GM21717 (cell line): ENCODE data around the gene SMAD4.
A peak's percentile ranks its signal among the peaks of the same experiment; 100 is the strongest.
"Not testable (repeated sequence)": the region's sequence is repeated elsewhere in the genome, so short reads cannot be mapped to it uniquely, and the experiment has no call there.

ENCODE experiments used
- ATAC-seq: cut with Tn5 transposase; IDR thresholded peaks from one replicate; pipeline ENCODE4 v1.9.1; 2021; ENCODE audit warnings: mild to moderate bottlenecking, moderate library complexity; ENCODE audit not compliant: unreplicated experiment

SMAD4 gene

DNA sequence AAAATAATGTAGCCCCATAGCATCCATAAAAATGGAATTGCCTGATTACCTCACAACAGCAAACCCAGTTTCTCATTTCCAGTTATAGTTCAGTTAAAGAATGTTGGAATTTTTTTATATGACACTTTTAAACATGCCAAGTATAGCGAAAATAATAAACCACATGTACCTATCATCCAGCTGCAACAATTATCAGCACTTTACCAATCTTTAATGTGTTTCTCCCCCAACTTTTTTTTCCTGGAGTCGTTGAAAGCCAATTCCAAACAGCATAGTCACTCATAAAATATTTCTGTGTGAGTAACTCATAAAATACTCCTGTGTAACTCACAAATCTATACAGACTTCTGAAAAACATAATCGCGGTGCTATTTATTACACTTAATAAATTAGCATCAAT is 38.1 kb downstream of the SMAD4 start:
- no peak for ATAC-seq

DNA sequence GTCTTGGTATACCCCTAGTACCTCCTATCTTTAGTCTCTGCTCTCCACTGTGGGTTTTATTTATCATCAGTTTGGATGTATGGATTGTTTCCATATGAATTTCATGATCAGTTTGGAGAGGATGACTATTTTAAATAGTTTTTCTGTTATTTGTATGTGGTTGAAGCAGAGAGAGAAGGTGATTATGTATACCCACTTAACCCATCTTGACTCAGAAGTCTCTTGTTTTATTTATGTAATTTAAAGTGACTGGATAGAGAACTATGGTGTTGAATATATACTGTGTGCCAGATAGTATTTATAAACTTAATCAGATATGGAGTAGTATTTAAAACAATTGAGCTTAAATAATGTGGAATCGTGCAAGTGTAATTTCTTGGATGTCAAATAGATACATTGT is 39.9 kb downstream of the SMAD4 start:
- ATAC-seq = no peak

DNA sequence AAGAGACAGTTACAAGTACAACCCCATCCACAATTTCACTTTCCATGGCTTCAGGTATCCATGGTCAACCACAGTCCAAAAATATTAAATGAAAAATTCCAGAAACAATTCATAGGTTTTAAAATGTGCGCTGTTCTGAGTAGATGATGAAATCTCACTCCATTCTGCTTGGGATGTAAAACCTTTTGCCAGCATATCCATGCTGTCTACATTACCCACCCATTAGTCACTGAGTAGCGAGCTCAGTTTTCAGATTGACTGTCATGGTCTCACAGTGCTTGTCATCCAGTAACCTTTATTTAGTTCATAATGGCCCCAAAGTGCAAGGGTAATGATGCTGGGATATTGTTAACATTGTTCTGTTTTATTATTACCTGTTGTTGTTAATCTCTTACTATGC is 40.5 kb downstream of the SMAD4 start:
- ATAC-seq = no peak

DNA sequence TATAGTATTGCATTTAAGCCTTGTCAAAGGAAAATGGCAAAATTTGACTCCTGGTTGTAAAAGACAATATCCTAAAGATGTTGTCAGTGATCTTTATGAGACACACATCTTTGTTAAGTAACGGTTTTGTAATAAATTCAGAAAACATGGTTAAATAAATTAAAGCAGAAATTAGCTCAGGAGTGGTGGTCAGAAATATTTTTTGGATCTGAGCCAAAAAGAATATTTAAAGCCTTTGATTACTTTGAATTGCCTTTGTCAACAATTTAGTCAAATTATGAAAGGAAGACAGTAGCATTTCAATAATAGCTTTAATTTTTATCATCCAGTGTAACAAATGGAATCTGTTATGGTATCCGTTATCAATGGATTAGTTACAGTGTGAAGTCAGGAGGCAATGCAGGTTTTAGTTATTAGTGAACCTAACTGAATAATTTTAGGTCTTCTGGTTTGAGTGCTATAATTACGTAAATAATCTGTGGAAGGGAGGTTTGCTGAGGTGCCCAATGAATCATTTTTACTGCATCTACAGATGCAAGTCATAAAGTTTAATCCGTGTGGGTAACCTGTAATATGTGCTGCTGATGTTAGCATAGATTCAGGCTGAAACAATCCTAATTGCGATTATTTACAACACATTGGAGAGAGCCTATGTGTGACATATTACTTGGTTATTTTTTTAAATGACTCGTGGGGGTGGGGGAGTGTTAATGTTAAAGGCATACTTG is 42.7 kb downstream of the SMAD4 start:
- no peak for ATAC-seq

DNA sequence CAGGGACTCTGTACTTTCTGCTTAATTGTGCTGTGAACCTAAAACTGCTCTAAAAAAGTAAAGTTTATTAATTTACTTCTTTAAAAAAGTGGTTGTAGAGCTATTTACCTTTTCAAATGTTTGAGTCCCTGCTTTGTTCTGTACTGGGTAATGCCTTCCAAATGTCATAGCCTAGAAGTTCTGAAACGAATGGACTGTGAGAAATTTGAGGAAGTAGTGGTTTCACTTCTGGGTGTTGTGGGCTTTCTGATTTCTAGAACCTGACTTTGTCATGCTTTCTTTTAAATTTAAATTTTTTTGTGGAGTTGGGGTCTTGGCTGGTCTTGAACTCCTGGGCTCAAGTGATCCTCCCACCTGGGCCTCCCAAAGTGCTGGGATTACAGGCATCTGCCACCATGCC is 44.6 kb downstream of the SMAD4 start:
- ATAC-seq = peak; percentile 65

DNA sequence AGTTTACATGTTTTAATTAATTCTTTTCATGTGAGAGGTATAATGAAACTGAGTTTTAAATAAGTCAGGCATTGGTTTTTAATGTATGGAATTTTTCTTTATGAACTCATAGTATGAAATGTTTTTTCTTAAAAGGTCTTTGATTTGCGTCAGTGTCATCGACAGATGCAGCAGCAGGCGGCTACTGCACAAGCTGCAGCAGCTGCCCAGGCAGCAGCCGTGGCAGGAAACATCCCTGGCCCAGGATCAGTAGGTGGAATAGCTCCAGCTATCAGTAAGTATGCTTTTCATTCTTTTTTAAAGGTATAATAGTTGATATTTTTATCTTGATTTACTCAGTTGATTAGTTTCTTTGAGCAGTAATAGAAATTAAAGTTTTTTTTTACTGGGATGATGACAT is 46.5 kb downstream of the SMAD4 start:
- no peak for ATAC-seq

DNA sequence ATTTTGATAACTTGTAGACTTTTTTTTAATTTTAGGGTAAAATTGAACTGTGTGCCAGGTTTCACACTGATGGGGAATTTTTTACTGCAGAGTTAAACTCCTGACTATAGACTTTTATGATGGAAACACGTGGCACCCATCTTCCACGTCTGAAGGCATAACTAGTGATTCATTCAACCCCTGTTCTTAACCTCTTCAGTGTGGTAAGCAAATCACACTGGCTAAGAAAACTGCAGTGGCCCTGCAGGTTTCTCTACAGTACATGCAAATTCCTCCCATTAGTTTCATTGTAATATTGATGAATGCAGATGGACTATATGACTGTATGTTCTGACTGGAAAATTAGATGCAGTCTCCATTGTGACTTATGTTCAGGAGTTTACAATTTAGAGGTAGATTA is 47.2 kb downstream of the SMAD4 start:
- peak; percentile 62 for ATAC-seq

DNA sequence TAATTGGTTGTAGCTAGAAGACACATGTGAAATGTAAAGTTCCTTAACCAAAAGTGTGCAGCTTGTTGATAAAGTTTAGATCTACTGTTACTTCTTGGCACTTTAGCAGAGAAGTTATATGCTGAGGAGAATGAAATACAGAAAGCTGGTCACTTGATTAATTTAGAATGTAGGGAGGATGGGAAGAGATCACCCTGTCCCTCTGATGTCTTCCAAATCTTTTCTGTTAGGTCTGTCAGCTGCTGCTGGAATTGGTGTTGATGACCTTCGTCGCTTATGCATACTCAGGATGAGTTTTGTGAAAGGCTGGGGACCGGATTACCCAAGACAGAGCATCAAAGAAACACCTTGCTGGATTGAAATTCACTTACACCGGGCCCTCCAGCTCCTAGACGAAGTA is 48.0 kb downstream of the SMAD4 start:
- no peak for ATAC-seq

DNA sequence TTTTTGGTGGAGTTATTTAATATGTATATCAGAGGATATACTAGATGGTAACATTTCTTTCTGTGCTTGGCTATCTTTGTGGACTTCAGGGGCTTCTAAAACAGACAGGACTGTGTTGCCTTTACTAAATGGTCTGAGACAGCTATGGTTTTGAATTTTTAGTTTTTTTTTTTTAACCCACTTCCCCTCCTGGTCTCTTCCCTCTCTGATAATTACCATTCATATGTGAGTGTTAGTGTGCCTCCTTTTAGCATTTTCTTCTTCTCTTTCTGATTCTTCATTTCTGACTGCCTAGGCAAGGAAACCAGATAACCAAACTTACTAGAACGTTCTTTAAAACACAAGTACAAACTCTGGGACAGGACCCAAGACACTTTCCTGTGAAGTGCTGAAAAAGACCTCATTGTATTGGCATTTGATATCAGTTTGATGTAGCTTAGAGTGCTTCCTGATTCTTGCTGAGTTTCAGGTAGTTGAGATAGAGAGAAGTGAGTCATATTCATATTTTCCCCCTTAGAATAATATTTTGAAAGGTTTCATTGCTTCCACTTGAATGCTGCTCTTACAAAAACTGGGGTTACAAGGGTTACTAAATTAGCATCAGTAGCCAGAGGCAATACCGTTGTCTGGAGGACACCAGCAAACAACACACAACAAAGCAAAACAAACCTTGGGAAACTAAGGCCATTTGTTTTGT is 52.7 kb downstream of the SMAD4 start:
- no peak for ATAC-seq

DNA sequence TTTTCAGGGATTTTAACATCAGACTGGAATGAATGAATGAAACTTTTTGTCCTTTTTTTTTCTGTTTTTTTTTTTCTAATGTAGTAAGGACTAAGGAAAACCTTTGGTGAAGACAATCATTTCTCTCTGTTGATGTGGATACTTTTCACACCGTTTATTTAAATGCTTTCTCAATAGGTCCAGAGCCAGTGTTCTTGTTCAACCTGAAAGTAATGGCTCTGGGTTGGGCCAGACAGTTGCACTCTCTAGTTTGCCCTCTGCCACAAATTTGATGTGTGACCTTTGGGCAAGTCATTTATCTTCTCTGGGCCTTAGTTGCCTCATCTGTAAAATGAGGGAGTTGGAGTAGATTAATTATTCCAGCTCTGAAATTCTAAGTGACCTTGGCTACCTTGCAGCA is 53.4 kb downstream of the SMAD4 start:
- no peak for ATAC-seq

DNA sequence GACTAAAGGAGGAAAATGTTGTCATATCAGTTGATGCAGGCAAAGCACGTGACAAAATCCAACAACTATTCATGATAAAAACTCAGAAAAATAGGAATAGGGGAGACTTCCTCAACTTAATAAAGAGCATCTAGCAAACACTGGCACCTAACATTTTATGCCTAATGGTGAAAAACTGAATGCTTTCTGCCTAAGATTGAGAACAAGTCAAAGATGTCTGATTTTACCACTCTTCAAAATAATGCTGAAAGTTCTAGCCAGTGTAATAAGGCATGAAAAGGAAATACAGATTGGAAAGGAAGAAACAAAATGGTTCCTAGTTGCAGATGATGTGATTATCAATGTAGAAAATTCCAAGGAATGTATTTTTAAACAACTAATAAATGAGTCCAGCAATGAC is 58.4 kb downstream of the SMAD4 start:
- ATAC-seq = no peak

DNA sequence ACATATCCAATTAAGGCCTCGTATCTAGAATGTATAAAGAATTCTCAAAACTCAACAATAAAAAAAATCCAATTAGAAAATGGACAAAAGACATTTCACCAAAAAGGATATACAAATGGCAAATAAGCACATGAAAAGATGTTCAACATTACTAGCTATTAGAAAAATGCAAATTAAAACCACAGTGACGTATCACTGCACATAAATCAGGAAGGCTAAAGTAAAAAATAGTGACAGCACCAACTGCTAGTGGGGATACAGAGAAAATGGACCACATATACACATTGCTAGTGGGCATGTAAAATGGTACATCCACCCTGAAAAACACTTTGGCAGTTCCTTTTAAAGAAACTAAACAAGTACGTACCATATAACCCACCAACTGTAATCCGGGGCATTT is 59.7 kb downstream of the SMAD4 start:
- ATAC-seq = no peak

DNA sequence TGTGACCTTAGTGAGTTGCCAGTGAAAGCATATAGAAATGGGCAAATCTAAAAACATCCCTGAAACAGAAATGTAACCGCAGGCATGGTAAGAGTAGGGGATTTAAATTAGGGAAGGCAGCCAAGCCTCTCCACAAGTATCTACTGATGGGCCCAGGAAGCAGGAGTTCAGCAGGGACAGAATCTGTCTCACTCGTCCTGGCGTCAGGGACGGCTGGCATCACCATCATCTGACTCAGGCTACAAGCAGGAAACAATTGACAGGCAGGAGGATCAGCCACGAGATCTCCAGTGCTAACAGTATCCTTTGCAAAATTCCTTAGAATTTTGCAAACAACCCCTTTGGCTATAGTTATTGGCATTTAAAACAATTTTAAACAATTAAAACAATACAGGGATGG is 61.3 kb downstream of the SMAD4 start:
- no peak for ATAC-seq

DNA sequence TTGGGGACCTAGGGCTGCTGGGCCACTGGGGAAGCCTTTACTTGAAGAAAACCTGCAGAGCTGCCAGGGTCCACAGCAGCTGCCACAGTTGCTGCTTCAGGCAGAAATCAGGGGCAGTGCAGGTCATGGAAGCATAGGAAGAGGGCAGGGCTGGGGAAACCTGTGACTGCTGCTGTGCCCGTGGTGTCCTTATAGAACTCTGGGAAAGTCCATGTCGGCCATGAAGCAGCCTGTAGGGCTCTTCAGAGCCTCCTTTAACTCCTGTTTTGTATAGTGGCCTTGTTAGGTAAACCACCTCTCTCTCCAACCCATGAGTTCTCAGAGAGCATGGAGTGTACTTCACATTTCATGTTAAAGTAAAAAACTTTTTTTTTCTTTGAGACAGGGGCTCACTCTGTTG is 62.1 kb downstream of the SMAD4 start:
- ATAC-seq = no peak

DNA sequence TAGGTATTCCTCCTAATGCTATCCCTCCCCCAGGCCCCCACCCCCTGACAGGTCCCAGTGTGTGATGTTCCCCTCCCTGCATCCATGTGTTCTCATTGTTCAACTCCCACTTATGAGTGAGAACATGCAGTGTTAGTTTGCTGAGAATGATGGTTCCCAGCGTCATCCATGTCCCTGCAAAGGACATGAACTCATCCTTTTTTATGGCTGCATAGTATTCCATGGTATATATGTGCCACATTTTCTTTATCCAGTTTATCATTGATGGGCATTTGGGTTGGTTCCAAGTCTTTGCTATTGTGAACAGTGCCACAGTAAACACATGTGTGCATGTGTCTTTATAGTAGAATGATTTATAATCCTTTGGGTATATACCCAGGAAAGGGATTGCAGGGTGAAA is 63.0 kb downstream of the SMAD4 start:
- not testable (repeated sequence) for ATAC-seq

DNA sequence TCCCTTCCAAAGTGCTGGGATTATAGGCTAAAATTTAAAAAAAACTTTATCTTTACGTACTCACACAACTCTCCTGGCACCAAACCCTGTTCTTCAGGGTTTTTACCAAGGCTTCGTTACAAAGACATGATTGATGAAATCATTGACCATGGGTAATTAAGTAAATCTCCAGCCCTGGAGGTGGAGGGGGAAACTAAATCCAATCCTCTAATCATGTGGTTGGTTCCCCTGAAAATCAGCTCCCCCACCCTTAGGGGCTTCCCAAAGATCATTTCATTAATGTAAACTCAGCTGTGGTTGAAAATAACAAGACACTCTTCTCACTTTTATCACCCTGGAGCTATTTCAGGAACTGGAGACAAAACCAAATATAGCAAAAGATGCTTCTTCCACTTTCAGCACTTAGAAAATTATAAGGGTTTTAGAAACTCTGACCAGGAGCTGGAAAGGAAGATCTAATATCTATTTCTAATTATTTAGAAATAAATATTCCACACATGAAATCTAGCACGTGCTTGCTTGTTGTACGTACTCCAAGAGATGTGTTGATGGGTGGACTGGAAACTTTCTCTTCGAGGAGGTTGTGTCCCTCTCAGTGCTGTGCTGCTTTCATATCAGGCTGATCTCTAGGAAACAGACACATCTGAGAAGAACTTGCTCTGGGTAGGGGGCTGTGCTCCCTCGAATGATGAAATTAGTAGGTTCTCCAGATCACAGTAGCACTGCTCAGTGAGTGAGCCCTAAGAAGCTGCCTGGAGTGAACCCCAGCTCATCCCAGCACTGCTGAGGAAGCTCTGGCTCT is 67.2 kb downstream of the SMAD4 start:
- ATAC-seq = no peak

DNA sequence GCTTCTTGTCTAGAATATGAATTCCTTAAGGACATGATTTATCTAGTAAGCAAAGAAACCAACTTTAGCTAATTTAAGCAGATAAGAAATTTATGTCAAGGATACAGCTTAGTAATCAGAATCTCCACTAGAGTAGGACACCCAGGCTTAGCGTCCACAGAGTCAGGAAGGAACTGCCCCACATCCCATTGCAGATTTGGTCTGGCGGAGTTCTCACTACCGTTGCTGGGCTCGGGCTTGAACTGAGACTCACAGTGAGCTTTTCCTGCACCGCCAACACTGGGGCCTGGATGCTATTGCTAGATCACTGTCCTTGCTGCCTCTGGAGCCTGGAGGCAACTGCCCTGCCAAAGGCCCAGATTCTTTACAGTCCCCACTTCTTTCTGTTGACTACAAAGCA is 68.1 kb downstream of the SMAD4 start:
- ATAC-seq = no peak

DNA sequence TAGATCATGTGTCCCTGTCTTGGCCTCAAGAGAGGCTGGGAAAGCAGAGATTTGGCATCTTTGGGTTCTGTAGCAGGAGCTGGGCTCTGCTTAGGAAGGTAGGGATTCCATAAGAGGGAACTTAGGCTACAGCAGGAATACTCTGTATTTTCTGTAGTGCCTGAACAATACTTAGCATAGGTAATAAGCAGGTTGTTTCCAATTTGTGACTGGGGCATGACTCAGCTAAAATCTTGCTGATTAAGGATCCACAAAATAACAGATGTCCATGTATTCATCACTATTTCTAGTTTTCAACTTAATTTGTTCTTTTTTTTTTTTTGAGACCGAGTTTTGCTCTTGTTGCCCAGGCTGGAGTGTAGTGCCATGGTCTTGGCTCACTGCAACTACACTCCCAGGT is 68.5 kb downstream of the SMAD4 start:
- ATAC-seq = no peak

DNA sequence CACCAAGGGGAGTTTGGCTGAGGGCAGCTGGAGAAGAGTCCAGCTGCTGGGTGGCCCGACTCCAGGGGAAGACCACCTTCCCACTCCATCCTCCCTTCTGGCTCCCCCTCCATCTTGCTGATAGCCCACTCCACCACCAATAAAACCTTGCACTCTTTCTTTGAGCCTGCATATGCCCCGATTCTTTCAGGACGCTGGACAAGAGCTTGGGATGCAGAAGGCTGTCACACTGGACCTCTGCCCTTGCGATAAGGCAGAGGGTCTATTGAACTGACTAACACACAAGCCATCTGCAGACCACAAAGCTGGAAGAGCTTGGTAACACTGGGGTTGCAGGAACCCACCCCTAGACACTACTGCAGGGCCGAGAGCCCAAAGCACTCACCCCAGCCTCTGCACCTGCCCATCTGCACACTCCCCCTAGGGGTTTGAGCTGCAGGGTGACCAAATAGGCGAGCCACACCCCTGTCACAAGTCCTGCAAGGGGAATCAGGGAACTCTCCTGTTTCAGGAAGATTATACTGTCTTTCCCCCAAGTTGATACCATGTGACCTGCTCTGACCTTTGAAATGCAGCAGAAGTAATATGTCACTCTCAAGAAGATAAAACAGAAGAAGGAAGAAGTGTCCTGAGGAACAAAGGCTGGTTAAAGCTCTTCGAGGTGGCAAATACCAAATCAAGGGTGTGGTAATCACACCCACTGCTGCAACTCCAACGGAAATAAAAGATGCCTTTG is 70.5 kb downstream of the SMAD4 start:
- no peak for ATAC-seq

DNA sequence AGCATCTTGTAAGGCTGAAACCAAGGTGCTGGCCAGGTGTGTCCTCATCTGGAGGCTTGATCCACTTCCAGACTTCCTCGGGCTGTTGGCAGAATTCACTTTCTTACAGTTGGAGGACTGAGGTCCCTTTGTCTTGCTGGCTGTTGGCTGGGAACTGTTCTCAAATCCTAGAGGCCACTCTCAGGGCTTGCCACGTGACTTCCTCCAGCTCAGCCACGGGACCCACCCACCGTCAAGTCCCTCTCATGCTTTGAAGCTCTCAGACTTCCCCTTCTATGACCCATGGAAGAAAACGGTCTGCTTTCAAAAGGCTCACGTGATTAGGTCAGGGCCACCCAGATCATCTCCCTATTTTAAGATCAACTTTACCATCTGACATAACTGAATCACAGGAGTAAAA is 77.1 kb downstream of the SMAD4 start:
- ATAC-seq = no peak

DNA sequence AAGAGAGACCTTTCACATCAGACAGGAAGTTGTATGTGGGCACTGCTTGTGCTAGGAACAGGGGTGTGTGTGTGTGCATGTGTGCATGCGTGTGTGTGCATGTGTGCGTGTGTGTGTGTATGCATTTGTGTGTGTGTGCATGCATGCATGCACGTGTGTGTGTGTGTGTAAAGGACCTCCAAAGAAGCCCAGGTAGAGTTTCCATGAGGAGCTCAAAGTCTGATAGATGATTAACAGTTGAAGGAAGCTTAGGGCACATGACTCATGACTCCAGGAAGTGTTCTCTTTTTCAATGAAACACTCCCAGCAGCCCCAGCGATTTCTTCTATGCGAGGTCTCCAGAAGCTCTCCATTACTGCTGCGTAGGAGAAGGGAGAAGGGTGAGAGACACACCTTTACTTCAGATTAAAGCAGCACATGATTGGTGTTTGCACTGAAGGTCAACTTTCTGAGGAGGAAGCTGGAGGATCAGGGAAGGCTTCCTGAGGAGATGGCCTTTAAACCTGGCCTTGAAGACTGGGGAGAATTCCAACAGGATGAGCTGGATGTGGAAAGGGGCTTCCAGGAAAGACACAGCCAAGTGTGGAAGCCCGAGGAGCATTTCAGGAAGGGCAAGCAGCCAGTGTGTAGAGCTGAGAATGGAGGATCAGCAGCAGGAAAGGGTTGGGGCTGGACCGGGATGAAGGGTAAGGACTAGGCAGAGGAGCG is 77.7 kb downstream of the SMAD4 start:
- ATAC-seq = no peak
